SH-SY5Y (cell line): ENCODE results near the gene FAM81A.

Experiments
- GATA2 ChIP-seq: IDR thresholded peaks from 2 replicates; pipeline ENCODE4 v1.6.1; 2011; ENCODE audit warnings: mild to moderate bottlenecking, low read depth, low read length
- GATA3 ChIP-seq: IDR thresholded peaks from 2 replicates; pipeline ENCODE4 v1.6.1; 2011; ENCODE audit warnings: low read depth, mild to moderate bottlenecking, low read length, moderate library complexity

Gene FAM81A

DNA sequence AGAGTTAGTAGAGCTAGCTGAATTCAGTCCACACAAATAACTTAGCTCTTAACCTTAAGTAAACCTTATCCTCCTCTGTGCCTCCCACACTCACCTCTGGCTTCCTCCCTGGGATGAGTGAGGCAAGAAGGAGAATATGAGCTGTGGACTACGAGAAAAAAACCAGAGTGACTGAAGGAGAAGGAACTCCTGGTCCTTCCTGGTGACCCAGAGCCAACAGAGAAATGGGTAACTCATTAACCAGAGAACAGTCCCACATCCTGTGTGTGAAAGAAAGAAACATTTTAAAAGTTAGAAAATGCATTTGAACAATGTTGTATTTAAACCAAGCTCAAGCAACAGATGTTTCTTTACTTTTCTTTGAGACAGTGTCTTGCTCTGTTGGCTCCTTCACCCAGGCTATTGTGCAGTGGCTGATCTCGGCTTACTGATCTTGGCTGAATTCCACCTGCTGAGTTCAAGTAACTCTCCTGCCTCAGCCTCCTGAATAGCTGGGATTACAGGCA lies 27.5 kb upstream of the FAM81A start:
- no peak for TF ChIP-seq GATA3
- no peak for TF ChIP-seq GATA2

DNA sequence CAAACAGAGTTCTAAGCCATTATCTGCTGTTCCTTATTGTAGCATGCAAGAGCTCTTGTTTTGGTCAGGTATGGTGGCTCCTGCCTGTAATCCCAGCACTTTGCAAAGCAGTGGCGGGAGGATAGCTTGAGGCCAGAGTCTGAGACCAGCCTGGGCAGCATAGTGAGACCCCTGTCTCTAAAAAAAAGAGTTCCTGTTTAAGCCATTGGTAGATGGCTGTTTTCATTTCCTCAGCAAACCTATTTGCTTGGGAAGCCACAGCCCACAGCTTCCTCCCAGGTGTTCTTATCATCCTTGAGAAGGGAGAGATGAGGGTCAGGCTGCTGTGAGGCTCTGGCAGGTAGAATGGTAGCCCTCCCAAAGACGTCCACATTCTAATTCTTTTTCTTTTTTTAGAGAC lies 24.4 kb upstream of the FAM81A start:
- TF ChIP-seq GATA2 = no peak
- no peak for TF ChIP-seq GATA3

DNA sequence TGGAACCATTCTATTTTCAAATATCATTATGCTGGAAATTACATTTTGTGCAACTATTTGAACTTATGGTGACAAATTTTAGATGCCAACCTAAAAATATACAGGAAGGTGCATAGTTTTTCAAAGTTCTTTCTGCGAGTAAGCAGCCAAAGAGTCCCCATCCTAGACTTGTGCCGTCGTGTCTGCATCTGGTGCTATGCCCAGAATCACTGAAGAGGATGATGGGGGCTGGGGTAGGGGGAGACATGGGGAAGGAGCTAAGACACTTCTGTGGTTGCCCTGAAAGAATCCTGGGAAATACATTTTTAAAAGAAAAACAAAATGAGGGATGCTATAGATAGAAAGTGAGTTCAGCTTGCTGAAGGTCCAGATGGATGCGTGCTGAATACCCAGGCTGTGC lies 21.2 kb upstream of the FAM81A start:
- TF ChIP-seq GATA3 = no peak
- TF ChIP-seq GATA2 = no peak

DNA sequence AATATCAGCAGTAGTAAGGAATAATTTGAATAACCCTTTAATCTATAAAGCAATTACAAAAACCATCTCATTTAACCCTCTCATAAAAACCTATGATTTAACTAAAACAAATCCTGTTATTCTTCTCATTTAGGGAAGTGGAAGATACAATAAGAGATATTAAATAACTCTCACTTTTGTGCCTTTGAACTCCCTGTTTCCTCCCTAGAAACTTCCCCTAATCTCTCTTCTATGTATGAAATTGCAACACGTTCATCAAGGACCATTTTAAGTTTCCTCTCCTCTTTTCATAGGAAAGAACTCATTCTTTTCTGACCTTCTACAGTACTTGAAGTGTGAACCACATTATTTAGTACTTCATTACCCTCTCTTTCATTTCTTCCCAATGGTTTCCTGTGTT lies 18.8 kb upstream of the FAM81A start:
- no peak for TF ChIP-seq GATA3
- TF ChIP-seq GATA2 = no peak

DNA sequence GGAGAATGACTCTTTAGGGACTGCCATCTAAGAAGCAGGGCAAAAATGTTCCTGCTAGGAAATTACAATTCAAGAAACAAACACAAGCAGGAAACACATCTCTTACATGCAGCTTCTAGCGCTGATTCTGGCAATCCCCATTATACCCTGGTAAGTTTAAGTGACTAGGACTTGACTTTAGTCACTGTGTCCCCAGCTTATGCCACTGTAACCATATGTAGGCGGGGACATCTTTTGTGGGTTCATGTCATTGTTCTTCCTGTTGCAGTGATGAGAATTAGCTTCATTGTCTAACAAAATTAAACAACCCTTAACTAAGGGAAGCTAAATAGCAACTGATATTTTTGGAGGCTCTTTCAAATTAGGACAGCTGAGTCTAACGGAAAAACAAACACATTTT lies 17.9 kb upstream of the FAM81A start:
- TF ChIP-seq GATA3 (no peak), GATA2 (no peak)

DNA sequence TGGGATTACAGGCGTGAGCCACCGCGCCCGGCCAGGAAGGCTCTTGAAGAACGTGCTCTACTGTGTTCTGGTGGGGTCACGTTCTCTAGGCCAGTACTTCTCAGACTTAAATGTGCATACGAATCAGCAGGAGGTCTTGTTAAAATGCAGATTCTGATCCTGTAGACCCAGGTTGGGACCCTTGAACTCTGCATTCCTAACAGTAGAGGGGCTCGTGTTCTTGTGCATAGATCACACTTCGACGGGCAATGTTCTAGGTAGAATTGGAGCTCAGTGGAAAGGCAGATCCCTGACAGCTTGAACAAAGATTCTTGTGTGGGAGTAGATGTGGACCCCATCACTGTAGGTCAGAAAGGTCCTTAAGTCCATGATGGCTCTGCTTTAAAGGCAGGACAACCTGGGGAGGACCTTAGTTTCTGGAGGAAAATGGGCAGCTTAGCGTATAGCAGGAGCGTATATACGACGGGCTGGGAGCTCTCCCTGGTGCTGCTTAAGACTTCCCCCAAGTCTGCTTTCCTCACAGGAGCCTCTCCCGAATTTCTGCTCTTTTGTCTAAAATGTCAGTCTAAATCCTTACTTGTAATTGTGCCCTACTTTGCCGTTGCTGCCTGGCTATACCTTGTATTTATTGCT lies 16.9 kb upstream of the FAM81A start:
- TF ChIP-seq GATA2 (no peak), GATA3 (no peak)

DNA sequence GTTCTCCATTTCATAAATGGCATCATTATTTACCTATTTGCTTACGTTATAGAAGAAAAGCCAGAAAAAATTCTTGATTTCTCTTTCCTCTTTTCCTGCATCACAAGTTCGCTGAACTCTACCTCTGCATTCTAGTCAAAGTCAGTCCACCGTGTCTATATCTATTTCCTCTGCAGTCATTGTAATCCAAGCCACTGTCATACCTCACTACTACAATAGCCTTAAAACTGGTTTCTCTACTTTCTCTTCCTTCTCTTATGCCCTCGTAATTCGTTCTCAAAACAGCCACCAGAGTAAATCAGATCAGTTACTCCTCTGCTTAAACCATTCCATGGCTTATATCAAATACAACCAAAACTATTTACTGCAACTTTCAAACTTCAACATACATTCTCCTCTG lies 13.4 kb upstream of the FAM81A start:
- TF ChIP-seq GATA2 = no peak
- no peak for TF ChIP-seq GATA3

DNA sequence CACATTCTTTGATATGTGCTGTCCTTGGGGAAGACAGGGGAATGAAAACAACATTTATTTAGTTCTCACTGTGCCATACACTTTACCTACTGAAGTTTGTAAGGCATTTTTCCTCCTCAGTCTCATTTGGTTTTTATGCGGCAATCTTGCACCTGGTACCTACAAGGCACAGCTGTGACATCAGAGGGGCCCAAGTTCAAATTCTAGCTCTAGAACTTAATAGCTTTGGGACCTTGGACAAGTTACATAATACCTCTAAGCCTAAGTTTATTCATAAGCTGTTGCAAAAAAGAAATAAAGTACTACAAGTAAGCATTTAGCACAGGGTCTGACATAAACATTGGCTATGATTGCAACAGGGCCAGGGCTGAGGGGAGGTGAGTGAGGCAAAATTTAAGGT lies 5.6 kb upstream of the FAM81A start:
- TF ChIP-seq GATA3 = no peak
- TF ChIP-seq GATA2 = no peak

DNA sequence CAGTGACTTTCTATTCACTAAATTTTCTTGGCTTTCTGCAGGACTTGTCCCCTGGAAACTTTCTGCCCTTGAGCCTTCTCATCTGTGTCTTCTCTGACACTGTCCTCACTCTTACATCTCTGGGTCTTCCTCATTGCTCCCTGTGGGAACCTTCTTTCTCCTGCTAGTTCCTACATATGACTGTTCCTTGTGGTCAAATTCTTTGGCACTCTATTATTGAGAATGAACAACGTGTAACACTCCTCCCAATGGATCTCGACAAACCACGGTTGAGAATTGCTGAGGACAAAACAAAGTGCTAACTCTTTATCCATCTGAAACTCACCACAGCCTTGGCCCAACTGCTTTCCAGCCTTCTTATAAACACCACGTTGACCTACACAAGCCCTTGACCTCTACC lies 3.5 kb upstream of the FAM81A start:
- TF ChIP-seq GATA3 = no peak
- TF ChIP-seq GATA2 = no peak

DNA sequence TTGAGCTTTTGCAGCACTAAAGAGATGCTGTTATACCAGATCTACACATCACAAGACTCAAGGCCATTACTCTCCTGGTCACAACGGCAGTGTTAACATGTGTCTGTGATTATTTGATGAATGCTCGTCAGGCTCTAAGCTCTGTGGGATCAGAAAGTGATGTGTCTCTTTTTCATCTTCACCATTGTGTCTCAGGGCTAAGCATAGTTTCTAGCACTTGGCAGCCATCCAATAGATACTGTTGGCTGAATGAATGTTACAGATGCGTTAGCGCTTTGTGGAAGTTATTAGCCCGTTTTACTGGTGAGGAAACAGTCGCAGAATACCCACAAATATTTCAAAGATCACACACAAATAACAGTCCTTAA lies 1.2 kb upstream of the FAM81A start:
- TF ChIP-seq GATA3 (no peak), GATA2 (no peak)

DNA sequence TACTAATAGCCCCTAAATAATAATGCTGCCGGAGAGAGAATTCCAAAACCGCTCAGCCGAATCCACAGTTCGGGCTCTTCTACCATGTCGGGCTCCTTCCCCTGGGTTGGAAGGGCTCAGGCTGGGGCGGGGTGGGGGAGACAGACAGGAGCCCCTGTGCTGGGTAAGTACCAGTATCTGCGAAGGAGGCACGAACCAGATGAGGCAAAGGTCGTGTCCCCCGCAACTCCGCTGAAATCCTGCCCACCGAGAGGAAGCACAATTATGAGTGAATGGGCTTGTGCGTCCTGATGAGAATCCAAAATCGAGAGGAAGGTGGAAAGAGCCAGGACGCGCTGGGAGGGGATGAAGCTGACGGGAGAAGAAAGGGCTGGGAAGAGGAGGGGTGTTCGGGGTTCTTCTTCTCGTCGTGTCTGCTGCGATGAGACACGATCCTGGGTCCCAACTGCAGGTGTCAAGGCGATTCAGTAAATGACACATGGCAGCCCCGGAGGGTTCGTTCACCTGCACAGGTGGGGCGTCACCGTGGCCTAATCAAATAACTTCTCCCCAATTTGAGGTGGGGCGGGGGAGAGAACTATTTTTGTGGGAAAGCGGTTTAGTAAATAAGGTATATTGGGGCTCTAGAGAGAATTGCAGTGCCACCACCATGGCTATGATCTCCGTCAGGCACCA lies 707 bp upstream of the FAM81A start:
- TF ChIP-seq GATA3 (no peak), GATA2 (no peak)

DNA sequence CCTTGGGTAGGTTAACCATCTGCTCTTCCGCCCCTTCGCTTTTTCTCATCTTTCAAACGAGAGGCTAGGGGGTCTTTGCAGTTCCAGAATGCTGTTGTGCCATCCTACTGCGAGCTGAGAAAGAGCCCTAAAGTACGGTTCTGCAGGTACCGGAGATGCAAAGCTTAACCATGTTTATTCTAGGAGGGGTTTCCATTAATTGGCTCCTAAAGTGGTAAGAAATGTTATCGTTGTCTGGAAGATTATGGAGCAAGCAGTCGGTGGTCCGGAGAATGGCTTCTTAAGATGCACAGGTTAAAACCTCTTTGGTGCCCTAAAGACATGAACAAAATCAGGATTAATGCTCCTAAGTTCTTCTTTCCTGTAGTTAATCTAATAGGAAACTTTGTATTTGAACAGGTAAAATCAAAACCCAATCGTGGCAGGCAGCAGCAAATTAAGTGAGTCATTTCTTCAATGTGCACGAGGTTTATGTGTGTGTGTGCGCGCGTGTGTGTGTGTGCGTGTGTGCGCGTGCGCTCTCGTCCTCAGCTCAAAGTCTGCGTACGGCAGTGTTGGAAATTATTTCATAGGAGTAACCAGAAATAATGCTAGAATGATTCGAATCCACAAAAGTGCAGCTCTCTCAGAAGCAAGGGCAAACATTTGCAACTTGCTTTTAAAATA lies 772 bp downstream of the FAM81A start:
- TF ChIP-seq GATA3 (no peak), GATA2 (no peak)

DNA sequence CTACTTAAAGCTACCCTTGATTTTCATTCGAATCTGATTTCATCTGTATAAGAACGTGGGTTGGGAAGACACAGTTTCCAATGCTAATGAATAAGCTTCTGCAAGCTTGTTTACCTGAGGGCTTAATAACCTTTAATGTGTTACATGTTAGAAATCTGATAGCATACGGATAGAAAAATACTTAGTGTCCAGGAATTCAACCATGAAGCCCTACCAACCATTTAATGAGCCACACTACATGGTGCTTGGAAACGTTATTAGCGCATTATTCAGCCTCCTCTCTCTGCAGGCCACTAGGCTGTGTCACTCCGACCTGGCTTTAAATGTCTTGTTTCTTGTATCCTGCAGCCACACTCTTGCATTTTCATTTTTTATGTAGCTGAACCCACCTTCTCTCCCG lies 1.6 kb downstream of the FAM81A start:
- TF ChIP-seq GATA2 (no peak), GATA3 (no peak)

DNA sequence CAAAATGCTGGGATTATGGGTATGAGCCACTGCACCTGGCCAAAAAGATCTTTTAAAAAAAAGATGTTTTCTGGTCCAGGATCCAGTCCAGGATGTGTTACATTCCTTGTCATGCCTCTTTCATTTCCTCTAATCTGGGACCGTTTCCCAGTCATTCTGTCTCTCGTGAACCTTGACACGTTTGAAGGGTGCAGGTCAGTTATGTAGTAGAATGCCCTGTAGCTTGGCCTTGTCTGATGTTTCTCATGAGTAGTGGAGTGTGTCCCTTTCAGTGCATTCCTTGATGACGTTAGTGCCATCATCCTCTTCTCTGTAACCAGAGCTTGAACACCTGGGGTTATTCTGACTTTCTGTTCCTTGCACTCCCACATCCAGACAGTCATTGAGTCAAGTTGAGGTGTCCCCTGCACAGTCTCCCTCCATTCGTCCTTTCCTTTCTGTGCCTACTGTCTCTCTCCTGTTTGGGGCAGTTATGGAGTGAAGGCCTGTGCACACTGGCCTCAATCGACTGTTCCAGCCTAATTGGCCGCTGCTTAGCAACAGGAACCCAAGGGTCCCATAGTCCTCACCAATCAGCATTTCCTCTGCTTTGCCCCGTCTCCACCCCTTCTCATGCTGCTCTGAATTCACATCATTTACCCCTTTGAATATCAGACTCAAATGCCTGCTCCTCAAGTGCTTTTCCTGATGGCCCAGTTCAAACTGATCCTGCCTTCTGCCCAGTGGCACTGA lies 5.5 kb downstream of the FAM81A start:
- TF ChIP-seq GATA2 (no peak), GATA3 (no peak)
